LNCaP clone FGC (cell line): ENCODE measurements around the gene RPS19.
"Not testable (repeated sequence)": the region's sequence is repeated elsewhere in the genome, so short reads cannot be mapped to it uniquely, and the experiment has no call there.

Experiments used
- DNase-seq: peaks from one replicate; pipeline ENCODE4 v3.0.0-alpha.2; 2011; ENCODE audit warnings: low read depth
- H3K4me3 ChIP-seq: 2 replicates; pipeline ENCODE4 v1.5.1; 2011; ENCODE audit warnings: mild to moderate bottlenecking, low read depth, low read length, control low read depth
- CTCF ChIP-seq: IDR thresholded peaks from 2 replicates; pipeline ENCODE4 v1.5.1; 2012; ENCODE audit warnings: mild to moderate bottlenecking; ENCODE audit not compliant: control insufficient read depth, insufficient read depth; ENCODE audit errors: extremely low read depth

Gene RPS19

GRCh38 chr19:41870401-41870873, 10.4 kb downstream of the RPS19 start:
- TF ChIP-seq CTCF: no peak
- no peak for DNase-seq
- no peak overlapping the region for H3K4me3 ChIP-seq

- TF ChIP-seq CTCF: no peak
- no peak for DNase-seq
- no peak overlapping the region for H3K4me3 ChIP-seq
Observed at GRCh38 chr19:41871573-41872383, 11.7 kb downstream of the RPS19 start.

- no peak for DNase-seq
- TF ChIP-seq CTCF: no peak
- no peak overlapping the region for H3K4me3 ChIP-seq
Observed at GRCh38 chr19:41872384-41872774, 12.3 kb downstream of the RPS19 start.

GRCh38 chr19:41872775-41873647, 13.0 kb downstream of the RPS19 start:
- peak; percentile 31 for DNase-seq
- no peak overlapping the region for H3K4me3 ChIP-seq
- peak; percentile 73 for TF ChIP-seq CTCF

- DNase-seq, H3K4me3 ChIP-seq: not testable (repeated sequence)
Observed at GRCh38 chr19:41875973-41876372, 15.9 kb downstream of the RPS19 start.

GRCh38 chr19:41876847-41877832, 17.1 kb downstream of the RPS19 start, which contains the start of gene CD79A:
TSS of gene CD79A (plus strand) at chr19:41877279. CDS start at chr19:41877305, 26 bp downstream.
- no peak for DNase-seq
- no peak within 1 kb of the TSS for H3K4me3 ChIP-seq
- no peak for TF ChIP-seq CTCF
